Esophagus squamous epithelium (tissue), 5 donors: Measurements from ENCODE around the gene ZFYVE28. TPM values are rescaled to one million over a fixed set of nuclear protein-coding genes. Genes with fewer than 3 reads are reported as not detected.
A peak's percentile ranks its signal among the peaks of the same experiment; 100 is the strongest.

Experiments used
- DNase-seq: peaks from one replicate; lab custom pipeline; 2025; lab: John Stamatoyannopoulos, UW
- H3K27ac ChIP-seq, 4 donors: fragments of 200-600 bp; sonication (generic); one replicate each; pipeline ENCODE4 v1.5.1; 2016 to 2019; ENCODE audit warnings: mild to moderate bottlenecking in 1 of 4
- H3K27me3 ChIP-seq, 4 donors: fragments of 200-600 bp; sonication (generic); 1 replicate in 3 of 4; 2 replicates in 1 of 4; pipeline versions ENCODE4 v1.5.1 to v1.6.0; 2017 to 2021; ENCODE audit warnings: antibody characterized with exemption in 1 of 4
- H3K36me3 ChIP-seq, 3 donors: fragments of 200-600 bp; sonication (generic); one replicate each; pipeline ENCODE4 v1.5.1; 2016 to 2019
- H3K4me1 ChIP-seq, 3 donors: fragments of 200-600 bp; sonication (generic); one replicate each; pipeline ENCODE4 v1.5.1; 2017 to 2019
- H3K4me3 ChIP-seq, 4 donors: fragments of 200-600 bp; sonication (generic); 1 replicate in 3 of 4; 2 replicates in 1 of 4; pipeline ENCODE4 v1.5.1; 2016 to 2019; ENCODE audit warnings: mild to moderate bottlenecking in 2 of 4, moderate library complexity in 1 of 4
- H3K9me3 ChIP-seq, 3 donors: fragments of 200-600 bp; sonication (generic); one replicate each; pipeline ENCODE4 v1.5.1; 2016 to 2019
- CTCF ChIP-seq, 6 experiments: fragments of 450-650 bp in 4 of 6; fragments of 200-600 bp in 2 of 6; sonication (generic) in 2 of 6; IDR thresholded peaks; one replicate each; pipeline ENCODE4 v1.5.1; 2016 to 2019; ENCODE audit warnings: antibody characterized with exemption in 6 of 6, mild to moderate bottlenecking in 4 of 6, moderate library complexity in 4 of 6
- POLR2A ChIP-seq, 4 donors: fragments of 450-650 bp; IDR thresholded peaks; one replicate each; pipeline ENCODE4 v1.6.1; 2017; ENCODE audit warnings: antibody characterized with exemption in 4 of 4, mild to moderate bottlenecking in 4 of 4, moderate library complexity in 3 of 4
- WGBS, 2 donors: methylation state at CpG; one replicate each; pipeline ENCODE4 v1.1.5; 2018; 5-methylcytosine and 5-hydroxymethylcytosine counted together
- intact Hi-C: fragments of 100-400 bp; cut with DNase I; formaldehyde crosslinking; loops from one replicate; pipeline ENCODE4 v1.15.0; 2022
- total RNA-seq, 4 donors: library from RNA; depleted of rRNA; stranded (reverse); fragments of >200 nt; gene quantifications; one replicate each; pipeline ENCODE4 v1.1.0, GENCODE V29; 2016
- donor health status: DM: yes; HTN: yes; CAD: no.

Gene ZFYVE28
- total RNA-seq, 4 donors from 2014 or later: 5.1 to 8.5 (median 8.2) TPM

- no peak overlapping the region for H3K27ac ChIP-seq
- intact Hi-C loops: no loop called here
- TF ChIP-seq POLR2A (IDR thresholded peaks at IDR 0.05): no peak
- TF ChIP-seq CTCF (IDR thresholded peaks at IDR 0.05): no peak
- DNase-seq: no peak
- no peaks in the 10 kb centered on the region for H3K27me3 ChIP-seq
- no peaks in the 10 kb centered on the region for H3K9me3 ChIP-seq
- WGBS, 2 donors: 75 to 80% methylated on average over 1 to 7 of the region's 22 CpGs
- peaks cover 0 to 30% (median 7%) of the 10 kb centered on the region in 3 donors for H3K4me1 ChIP-seq
- H3K36me3 ChIP-seq: peaks cover 0 to 22% (median 0%) of the 10 kb centered on the region in 3 donors
- H3K4me3 ChIP-seq: no peak overlapping the region
Observed at GRCh38 chr4:2268357-2269205, 149.9 kb downstream of the ZFYVE28 start.

- H3K27ac ChIP-seq: no peak overlapping the region
- no peak for DNase-seq
- intact Hi-C loops: no loop called here
Observed at GRCh38 chr4:2267841-2268240, 150.6 kb downstream of the ZFYVE28 start.

GRCh38 chr4:2267320-2267811 lies 151.1 kb downstream of the ZFYVE28 start:
- no peak for DNase-seq
- TF ChIP-seq POLR2A (IDR thresholded peaks at IDR 0.05) (no peak), CTCF (IDR thresholded peaks at IDR 0.05) (no peak)
- peaks cover 0 to 14% (median 0%) of the 10 kb centered on the region in 3 donors for H3K36me3 ChIP-seq
- intact Hi-C loops: no loop called here
- H3K27ac ChIP-seq: no peak overlapping the region
- H3K27me3 ChIP-seq: no peaks in the 10 kb centered on the region
- 58 to 85% methylated on average over 3 to 6 of the region's 18 CpGs for whole genome bisulfite sequencing, 2 donors
- H3K4me1 ChIP-seq: peaks cover 4 to 42% (median 11%) of the 10 kb centered on the region in 3 donors
- no peaks in the 10 kb centered on the region for H3K9me3 ChIP-seq
- H3K4me3 ChIP-seq: no peak overlapping the region

More at GRCh38 chr4:2267841-2268240, 150.6 kb downstream of the ZFYVE28 start:
- TF ChIP-seq POLR2A (IDR thresholded peaks at IDR 0.05) (no peak), CTCF (IDR thresholded peaks at IDR 0.05) (no peak)
- H3K4me3 ChIP-seq: no peak overlapping the region
- peaks cover 0 to 19% (median 0%) of the 10 kb centered on the region in 3 donors for H3K36me3 ChIP-seq
- no peaks in the 10 kb centered on the region for H3K9me3 ChIP-seq
- 100% methylated on average over 1 of the region's 12 CpGs; no CpG with 5 or more reads in 1 of the 2 donors for WGBS, 2 donors
- no peaks in the 10 kb centered on the region for H3K27me3 ChIP-seq
- peaks cover under 1 to 37% (median 10%) of the 10 kb centered on the region in 3 donors for H3K4me1 ChIP-seq

GRCh38 chr4:2266821-2267220 lies 151.6 kb downstream of the ZFYVE28 start:
- Histone ChIP-seq H3K9me3 (no peaks in the 10 kb centered on the region), H3K4me3 (no peak overlapping the region), H3K27me3 (no peaks in the 10 kb centered on the region), H3K27ac (no peak overlapping the region), H3K36me3 (peaks cover 0 to 10% (median 0%) of the 10 kb centered on the region in 3 donors), H3K4me1 (peaks cover 4 to 43% (median 11%) of the 10 kb centered on the region in 3 donors)
- intact Hi-C loops: no loop called here
- TF ChIP-seq POLR2A (IDR thresholded peaks at IDR 0.05) (no peak), CTCF (IDR thresholded peaks at IDR 0.05) (no peak)
- DNase-seq: no peak
- 67 to 94% methylated on average over 2 of the region's 5 CpGs for WGBS, 2 donors

GRCh38 chr4:2266181-2266580 lies 152.3 kb downstream of the ZFYVE28 start:
- WGBS, 2 donors: 51 to 53% methylated on average over 6 to 7 of the region's 8 CpGs

More at GRCh38 chr4:2266181-2266580, 152.3 kb downstream of the ZFYVE28 start:
- no peak overlapping the region for H3K4me3 ChIP-seq
- H3K27me3 ChIP-seq: no peaks in the 10 kb centered on the region
- peak overlapping the region in 3 of 4 donors; percentile 46 to 59 (median 51) for H3K27ac ChIP-seq
- no peak for TF ChIP-seq POLR2A (IDR thresholded peaks at IDR 0.05)
- TF ChIP-seq CTCF (IDR thresholded peaks at IDR 0.05): no peak
- peaks cover 0 to 9% (median 0%) of the 10 kb centered on the region in 3 donors for H3K36me3 ChIP-seq
- DNase-seq: no peak
- peaks cover 4 to 43% (median 11%) of the 10 kb centered on the region in 3 donors for H3K4me1 ChIP-seq
- intact Hi-C loops: no loop called here
- no peaks in the 10 kb centered on the region for H3K9me3 ChIP-seq
